HG03045 (cell line): ENCODE data around the gene GMEB2.
A peak's percentile ranks its signal among the peaks of the same experiment; 100 is the strongest.
"Not testable (repeated sequence)": the region's sequence is repeated elsewhere in the genome, so short reads cannot be mapped to it uniquely, and the experiment has no call there.

Experiments used
- ATAC-seq: cut with Tn5 transposase; IDR thresholded peaks from one replicate; pipeline ENCODE4 v1.9.1; 2021; ENCODE audit warnings: mild to moderate bottlenecking, moderate library complexity; ENCODE audit not compliant: unreplicated experiment

Gene GMEB2

GRCh38 chr20:63640086-63640485 lies 13.2 kb upstream of the GMEB2 start:
- no peak for ATAC-seq

- ATAC-seq, result no peak
Observed at GRCh38 chr20:63639093-63639975, 12.4 kb upstream of the GMEB2 start.

- ATAC-seq, result no peak
Observed at GRCh38 chr20:63636752-63637628, 10.1 kb upstream of the GMEB2 start.

GRCh38 chr20:63635431-63636141 lies 8.7 kb upstream of the GMEB2 start:
- ATAC-seq, result no peak

GRCh38 chr20:63633732-63634131 lies 6.8 kb upstream of the GMEB2 start:
- ATAC-seq, result no peak

GRCh38 chr20:63631426-63631825 lies 4.5 kb upstream of the GMEB2 start:
- ATAC-seq, result not testable (repeated sequence)

- ATAC-seq, result not testable (repeated sequence)
Observed at GRCh38 chr20:63630956-63631355, 4.1 kb upstream of the GMEB2 start.

GRCh38 chr20:63628246-63628975 lies 1.5 kb upstream of the GMEB2 start:
- no peak for ATAC-seq

GRCh38 chr20:63627751-63628245 lies 897 bp upstream of the GMEB2 start:
- ATAC-seq, result no peak

GRCh38 chr20:63627129-63627750 lies 339 bp upstream of the GMEB2 start:
- peak; percentile 80 for ATAC-seq

- ATAC-seq, result no peak
Observed at GRCh38 chr20:63625771-63626423, 1.0 kb downstream of the GMEB2 start.

- ATAC-seq, result no peak
Observed at GRCh38 chr20:63624486-63624885, 2.4 kb downstream of the GMEB2 start.

GRCh38 chr20:63622732-63623131 lies 4.2 kb downstream of the GMEB2 start:
- no peak for ATAC-seq

GRCh38 chr20:63622096-63622495 lies 4.8 kb downstream of the GMEB2 start:
- ATAC-seq, result no peak

GRCh38 chr20:63620991-63621390 lies 5.9 kb downstream of the GMEB2 start:
- no peak for ATAC-seq

- ATAC-seq, result no peak
Observed at GRCh38 chr20:63619505-63619904, 7.4 kb downstream of the GMEB2 start.

GRCh38 chr20:63619086-63619485 lies 7.8 kb downstream of the GMEB2 start:
- ATAC-seq, result no peak

- ATAC-seq, result no peak
Observed at GRCh38 chr20:63618291-63618980, 8.5 kb downstream of the GMEB2 start.

GRCh38 chr20:63617876-63618265 lies 9.0 kb downstream of the GMEB2 start:
- no peak for ATAC-seq
